GM12878 (cell line): Measurements from ENCODE around the gene ITGBL1. TPM values are rescaled to one million over a fixed set of nuclear protein-coding genes. Genes with fewer than 3 reads are reported as not detected.

Source experiments
- ATAC-seq: fragments of 200-7000 bp; cut with Tn5 transposase; 3 replicates; pipeline ENCODE4 v1.9.1; 2020; ENCODE audit warnings: mild to moderate bottlenecking, moderate library complexity
- BruUV-seq: library from RNA; stranded (reverse); fragments of 400-500 nt; replicated peaks from 2 replicates; lab custom pipeline; 2021; lab: Mats Ljungman, UMichigan
- CTCF ChIA-PET: fragments of 300-600 bp; sonication (Branson Sonifier 250); formaldehyde crosslinking; extraction: SDS; loops from one replicate; lab custom pipeline; 2021; ENCODE audit warnings: inconsistent platforms; lab: Yijun Ruan, JAX
- POLR2A ChIA-PET: fragments of 350-600 bp; formaldehyde crosslinking; extraction: SDS; loops from one replicate; lab custom pipeline; 2021; ENCODE audit warnings: inconsistent platforms; lab: Charles Lee
- RAD21 ChIA-PET: fragments of 300-600 bp; sonication (Branson Sonifier 250); formaldehyde crosslinking; loops from one replicate; lab custom pipeline; 2023; ENCODE audit warnings: antibody characterized with exemption; ENCODE audit not compliant: unreplicated experiment; lab: Charles Lee
- SMC1A ChIA-PET: fragments of 300-600 bp; sonication (Branson Sonifier 250); formaldehyde crosslinking; loops from one replicate; lab custom pipeline; 2023; ENCODE audit not compliant: unreplicated experiment, uncharacterized antibody; lab: Charles Lee
- DNase-seq: peaks from one replicate; pipeline ENCODE4 v3.0.0-alpha.2; 2011; ENCODE audit warnings: low read depth, low spot score
- FAIRE-seq: peaks from 3 replicates; lab custom pipeline; 2011; peaks lifted over from hg19 to GRCh38; lab: Jason Lieb, UNC
- H2AFZ ChIP-seq: 2 replicates; pipeline ENCODE4 v1.6.0; 2011; ENCODE audit warnings: low read depth, low read length, control low read depth; ENCODE audit not compliant: control insufficient read depth
- H3K27ac ChIP-seq: 2 replicates; pipeline ENCODE4 v1.5.1; 2011; ENCODE audit warnings: control low read depth; ENCODE audit not compliant: control insufficient read depth, insufficient read depth
- H3K27me3 ChIP-seq, 2 experiments: replicated peaks in 1 of 2; 2 replicates each; pipeline versions ENCODE4 v1.6.0 to v1.6.1; 2011; ENCODE audit warnings: low read length in 1 of 2; ENCODE audit not compliant: control insufficient read depth in 2 of 2, insufficient read depth in 2 of 2
- H3K36me3 ChIP-seq, 2 experiments: 2 replicates each; pipeline ENCODE4 v1.5.1; 2011; ENCODE audit warnings: low read length in 1 of 2; ENCODE audit not compliant: control insufficient read depth in 2 of 2, insufficient read depth in 2 of 2
- H3K4me1 ChIP-seq: 2 replicates; pipeline ENCODE4 v1.6.1; 2011; ENCODE audit warnings: mild to moderate bottlenecking, low read length, moderate library complexity, mixed read lengths; ENCODE audit not compliant: control insufficient read depth, insufficient read depth
- H3K4me2 ChIP-seq: 2 replicates; pipeline ENCODE4 v1.6.0; 2011; ENCODE audit warnings: control low read depth; ENCODE audit not compliant: control insufficient read depth, insufficient read depth
- H3K4me3 ChIP-seq: fragments of 200-600 bp; sonication (generic); 2 replicates; pipeline ENCODE4 v1.5.1; 2016
- H3K79me2 ChIP-seq: 2 replicates; pipeline ENCODE4 v1.6.0; 2011; ENCODE audit warnings: low read length; ENCODE audit not compliant: control insufficient read depth, insufficient read depth
- H3K9ac ChIP-seq: 2 replicates; pipeline ENCODE4 v1.8.0; 2011; ENCODE audit warnings: low read length, control low read depth, mixed read lengths; ENCODE audit not compliant: control insufficient read depth, insufficient read depth
- H3K9me3 ChIP-seq: replicated peaks from 3 replicates; pipeline ENCODE4 v1.5.1; 2011; ENCODE audit warnings: mild to moderate bottlenecking, low read length; ENCODE audit not compliant: control insufficient read depth, insufficient read depth
- H4K20me1 ChIP-seq: 2 replicates; pipeline ENCODE4 v1.6.0; 2011; ENCODE audit not compliant: control insufficient read depth, insufficient read depth
- BACH1 ChIP-seq: fragments of 450-650 bp; IDR thresholded peaks from 2 replicates; pipeline ENCODE4 v1.6.1; 2017; ENCODE audit warnings: mild to moderate bottlenecking, borderline replicate concordance
- BRCA1 ChIP-seq: IDR thresholded peaks from 2 replicates; pipeline ENCODE4 v1.6.1; 2011; ENCODE audit warnings: low read depth, low read length, improper control_type of control experiment
- CREM ChIP-seq: IDR thresholded peaks from 2 replicates; pipeline ENCODE4 v1.6.1; 2014; ENCODE audit warnings: antibody characterized with exemption, low read depth
- ETV6 ChIP-seq, 2 experiments: fragments of 450-650 bp in 1 of 2; IDR thresholded peaks in 1 of 2; conservative IDR thresholded peaks in 1 of 2; 2 replicates each; pipeline ENCODE4 v1.6.1; 2014; ENCODE audit warnings: antibody characterized with exemption in 1 of 2, borderline replicate concordance in 1 of 2, low read depth in 1 of 2, mild to moderate bottlenecking in 1 of 2, moderate library complexity in 1 of 2
- HDAC2 ChIP-seq: fragments of 200-600 bp; sonication (generic); IDR thresholded peaks from 2 replicates; pipeline ENCODE4 v1.6.1; 2017
- HDGF ChIP-seq: fragments of 450-650 bp; IDR thresholded peaks from 2 replicates; pipeline ENCODE4 v1.6.1; 2016; ENCODE audit warnings: antibody characterized with exemption
- IKZF1 ChIP-seq: fragments of 450-650 bp; conservative IDR thresholded peaks from 2 replicates; pipeline ENCODE4 v1.6.1; 2017; ENCODE audit warnings: antibody characterized with exemption, mild to moderate bottlenecking
- IKZF2 ChIP-seq, 2 experiments: fragments of 450-650 bp; IDR thresholded peaks; 2 replicates each; pipeline ENCODE4 v1.6.1; 2017; ENCODE audit warnings: mild to moderate bottlenecking in 2 of 2, moderate library complexity in 2 of 2
- NRF1 ChIP-seq: conservative IDR thresholded peaks from 2 replicates; pipeline ENCODE4 v1.6.1; 2011; ENCODE audit warnings: mild to moderate bottlenecking, low read depth, low read length, improper control_type of control experiment
- POLR2AphosphoS2 ChIP-seq: IDR thresholded peaks from 2 replicates; pipeline ENCODE4 v1.6.1; 2011; ENCODE audit warnings: low read depth, mild to moderate bottlenecking, low read length, improper control_type of control experiment, moderate library complexity
- SMAD5 ChIP-seq: IDR thresholded peaks from 2 replicates; pipeline ENCODE4 v1.6.1; 2016; ENCODE audit warnings: antibody characterized with exemption, low read depth
- STAT3 ChIP-seq: IDR thresholded peaks from 2 replicates; pipeline ENCODE4 v1.6.1; 2011; ENCODE audit warnings: low read depth, low read length, improper control_type of control experiment
- ZNF622 ChIP-seq: fragments of 450-650 bp; IDR thresholded peaks from 2 replicates; pipeline ENCODE4 v1.6.1; 2017; ENCODE audit warnings: mild to moderate bottlenecking, inconsistent platforms
- WGBS: methylation state at CpG from one replicate; pipeline ENCODE4 v1.1.6; 2016; ENCODE audit warnings: low lambda C conversion rate; ENCODE audit not compliant: insufficient replicate concordance, insufficient coverage; ENCODE audit errors: missing lambda C conversion rate; 5-methylcytosine and 5-hydroxymethylcytosine counted together
- in situ Hi-C: fragments of 300-500 bp; cut with MboI; formaldehyde crosslinking; loops from 9 replicates; pipeline ENCODE4 v1.14.3; 2018; ENCODE audit warnings: mixed read lengths
- intact Hi-C: fragments of 100-400 bp; cut with micrococcal nuclease; formaldehyde crosslinking; loops from one replicate; pipeline ENCODE4 v1.14.2; 2022; ENCODE audit not compliant: unreplicated experiment
- polyA plus RNA-seq, 11 experiments: library from polyadenylated mRNA; depleted of rRNA in 4 of 11; unstranded in 6 of 11; stranded (reverse) in 5 of 11; fragments of >200 nt; fragmentation: Nextera tagmentation in 4 of 11; fragmentation: Illumina TruSeq in 1 of 11; extraction: Ambion mirVana in 4 of 11; extraction: Trizol in 1 of 11; gene quantifications; 1 replicate in 1 of 11; 2 replicates in 10 of 11; pipeline versions ENCODE4 v1.2.1 to v1.2.3, GENCODE V29; 2011 to 2016; ENCODE audit warnings: inconsistent platforms in 2 of 11, missing spikeins in 2 of 11, low read depth in 1 of 11
- total RNA-seq, 4 experiments: library from RNA; depleted of rRNA in 3 of 4; stranded (reverse); fragments of >200 nt in 3 of 4; fragmentation: Illumina TruSeq in 1 of 4; extraction: Trizol in 1 of 4; gene quantifications; 2 replicates each; pipeline versions ENCODE4 v1.2.1 to v1.2.3, GENCODE V29; 2013 to 2021
- TF ChIP-seq, protein P1 (sequence below): fragments of 450-650 bp; IDR thresholded peaks from 2 replicates; pipeline ENCODE4 v1.6.1; 2016; ENCODE audit warnings: mild to moderate bottlenecking
- TF ChIP-seq, protein P2 (sequence below): IDR thresholded peaks from 2 replicates; pipeline ENCODE4 v1.6.1; 2011; ENCODE audit warnings: borderline replicate concordance, low read depth, mild to moderate bottlenecking, moderate library complexity, mixed read lengths, low read length; ENCODE audit not compliant: insufficient read depth; ENCODE audit errors: extremely low read length

The ITGBL1 gene
- total and polyA plus RNA-seq, 10 of the 15 experiments (the other 5 are each of a cell fraction or from before 2014, with no cell fraction given), result 0.17 to 2.8 (median 0.28) TPM; not detected in 3

DNA sequence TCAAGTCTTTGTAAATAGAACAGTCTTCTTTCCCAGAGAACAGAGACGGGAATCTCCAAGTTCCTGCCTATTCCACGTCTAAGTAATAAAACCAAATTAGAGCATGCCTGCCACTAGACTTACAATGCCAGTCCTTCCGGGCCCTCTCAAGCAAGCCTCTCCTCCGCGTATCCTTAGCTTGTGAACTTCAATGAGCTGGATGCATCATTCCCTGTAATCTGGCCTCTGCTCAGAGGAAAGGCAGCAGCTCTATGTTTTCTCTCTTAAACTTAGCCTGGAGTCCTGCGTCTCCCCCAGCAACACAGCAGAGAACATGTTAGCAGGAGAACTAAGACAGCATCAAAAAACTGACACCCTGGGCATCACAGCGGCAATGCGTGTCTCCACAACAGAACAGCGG is 44.3 kb upstream of the ITGBL1 start:
- 58% methylated on average over 9 of the region's 9 CpGs for WGBS
- RAD21 ChIA-PET, result no interaction called here

DNA sequence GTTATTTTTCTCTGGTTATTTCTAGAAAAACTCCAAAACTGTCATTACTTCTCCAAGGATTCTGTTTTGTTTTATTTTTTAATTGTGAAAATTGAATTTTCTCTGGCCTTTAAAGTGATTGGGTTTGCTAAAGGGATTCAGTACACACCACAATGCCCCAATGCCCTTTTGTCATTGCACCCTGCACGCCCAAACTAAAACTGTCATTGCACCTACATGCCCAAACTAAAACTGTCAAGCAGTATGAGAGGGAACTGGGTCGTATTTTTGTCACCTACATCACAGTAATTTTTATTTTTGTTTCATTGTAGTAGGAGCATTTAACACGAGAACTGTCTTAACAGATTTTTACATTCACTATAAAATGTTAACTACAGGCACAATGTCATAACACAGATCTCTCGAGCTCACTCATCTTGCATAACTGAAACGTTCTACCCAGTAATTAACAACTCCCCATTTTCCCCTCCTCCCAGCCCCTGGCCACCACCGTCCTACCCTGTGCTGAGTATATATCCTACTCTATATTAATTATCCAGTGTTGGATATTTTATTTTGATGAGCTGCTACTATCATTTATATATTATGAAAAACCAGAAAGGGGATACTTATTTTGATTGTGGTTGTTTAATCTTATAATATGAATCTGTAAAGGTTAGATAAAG is 43.4 kb upstream of the ITGBL1 start:
- no peak overlapping the region for H3K9ac ChIP-seq
- FAIRE-seq (no peak), ATAC-seq (no peak), DNase-seq (no peak)
- in situ Hi-C loops, result no loop called here
- no peaks in the 10 kb centered on the region for H3K4me1 ChIP-seq
- H3K9me3 ChIP-seq, result no peaks in the 10 kb centered on the region
- no peaks in the 10 kb centered on the region for H3K79me2 ChIP-seq
- H3K4me3 ChIP-seq, result no peak overlapping the region
- no peak overlapping the region for H3K4me2 ChIP-seq
- H3K27ac ChIP-seq, result no peak overlapping the region
- RAD21 ChIA-PET, result no interaction called here
- H2AFZ ChIP-seq, result no peak overlapping the region
- no peaks in the 10 kb centered on the region for H4K20me1 ChIP-seq
- no TSS peak for BruUV-seq
- H3K27me3 ChIP-seq, result no peaks in the 10 kb centered on the region; a peak in 1 of 4 replicates
- intact Hi-C loops, result no loop called here
- SMC1A ChIA-PET, result no interaction called here
- CTCF ChIA-PET, result no interaction called here
- 6% methylated on average over 6 of the region's 6 CpGs for WGBS
- POLR2A ChIA-PET, result no interaction called here
- H3K36me3 ChIP-seq, result no peaks in the 10 kb centered on the region
- TF ChIP-seq SMAD5 (no peak), BRCA1 (no peak), IKZF2 (IDR thresholded peaks at IDR 0.05) (no peak), POLR2AphosphoS2 (no peak), BACH1 (no peak), NRF1 (no peak), STAT3 (no peak), IKZF1 (no peak), HDGF (no peak), HDAC2 (no peak), ZNF622 (no peak)
- TF ChIP-seq, protein P1, sequence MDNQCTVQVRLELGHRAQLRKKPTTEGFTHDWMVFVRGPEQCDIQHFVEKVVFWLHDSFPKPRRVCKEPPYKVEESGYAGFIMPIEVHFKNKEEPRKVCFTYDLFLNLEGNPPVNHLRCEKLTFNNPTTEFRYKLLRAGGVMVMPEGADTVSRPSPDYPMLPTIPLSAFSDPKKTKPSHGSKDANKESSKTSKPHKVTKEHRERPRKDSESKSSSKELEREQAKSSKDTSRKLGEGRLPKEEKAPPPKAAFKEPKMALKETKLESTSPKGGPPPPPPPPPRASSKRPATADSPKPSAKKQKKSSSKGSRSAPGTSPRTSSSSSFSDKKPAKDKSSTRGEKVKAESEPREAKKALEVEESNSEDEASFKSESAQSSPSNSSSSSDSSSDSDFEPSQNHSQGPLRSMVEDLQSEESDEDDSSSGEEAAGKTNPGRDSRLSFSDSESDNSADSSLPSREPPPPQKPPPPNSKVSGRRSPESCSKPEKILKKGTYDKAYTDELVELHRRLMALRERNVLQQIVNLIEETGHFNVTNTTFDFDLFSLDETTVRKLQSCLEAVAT, result no peak

More for the DNA sequence above, 44.3 kb upstream of the ITGBL1 start:
- H3K27ac ChIP-seq, result no peak overlapping the region
- no peaks in the 10 kb centered on the region; a peak in 1 of 4 replicates for H3K27me3 ChIP-seq
- H4K20me1 ChIP-seq, result no peaks in the 10 kb centered on the region
- H2AFZ ChIP-seq, result no peak overlapping the region
- FAIRE-seq, result no peak
- in situ Hi-C loops (no loop called here), intact Hi-C loops (no loop called here)
- H3K9me3 ChIP-seq, result no peaks in the 10 kb centered on the region
- TF ChIP-seq, protein P2, sequence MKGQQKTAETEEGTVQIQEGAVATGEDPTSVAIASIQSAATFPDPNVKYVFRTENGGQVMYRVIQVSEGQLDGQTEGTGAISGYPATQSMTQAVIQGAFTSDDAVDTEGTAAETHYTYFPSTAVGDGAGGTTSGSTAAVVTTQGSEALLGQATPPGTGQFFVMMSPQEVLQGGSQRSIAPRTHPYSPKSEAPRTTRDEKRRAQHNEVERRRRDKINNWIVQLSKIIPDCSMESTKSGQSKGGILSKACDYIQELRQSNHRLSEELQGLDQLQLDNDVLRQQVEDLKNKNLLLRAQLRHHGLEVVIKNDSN, result no peak
- no peak for TF ChIP-seq CREM
- TF ChIP-seq STAT3, result no peak
- no peak for TF ChIP-seq ETV6 (conservative IDR thresholded peaks at IDR 0.05 in 1 of 2, IDR thresholded peaks at IDR 0.05 in 1 of 2; ENCODE audit: borderline replicate concordance in 1 of 2, low read depth in 1 of 2)
- H3K36me3 ChIP-seq, result no peaks in the 10 kb centered on the region
- ChIA-PET SMC1A (no interaction called here), CTCF (no interaction called here), POLR2A (no interaction called here)
- DNase-seq, result no peak
- no peaks in the 10 kb centered on the region for H3K4me1 ChIP-seq
- no peaks in the 10 kb centered on the region for H3K79me2 ChIP-seq
- no TSS peak for BruUV-seq
- no peak overlapping the region for H3K4me2 ChIP-seq
- H3K4me3 ChIP-seq, result no peak overlapping the region
- no peak for ATAC-seq
- no peak overlapping the region for H3K9ac ChIP-seq
